DOHH2 (cell line): ENCODE data around the gene RHOD.

Experiments used
- H3F3A ChIP-seq: fragments of 200-600 bp; sonication (generic), shearing (Covaris generic); 2 replicates; pipeline ENCODE4 v1.6.0; 2016; ENCODE audit warnings: antibody characterized with exemption, mild to moderate bottlenecking; ENCODE audit not compliant: control insufficient read depth, insufficient read depth
- H3K27ac ChIP-seq: fragments of 200-600 bp; sonication (generic); 2 replicates; pipeline ENCODE4 v1.5.1; 2014; ENCODE audit warnings: low read depth, mild to moderate bottlenecking, low read length, moderate library complexity
- H3K27me3 ChIP-seq: fragments of 200-600 bp; sonication (generic); 2 replicates; pipeline ENCODE4 v1.6.1; 2014; ENCODE audit warnings: mild to moderate bottlenecking, low read length, mixed read lengths; ENCODE audit not compliant: control insufficient read depth
- H3K36me3 ChIP-seq: fragments of 200-600 bp; sonication (generic); 2 replicates; pipeline ENCODE4 v1.6.1; 2014; ENCODE audit warnings: mild to moderate bottlenecking, low read length, moderate library complexity, mixed read lengths; ENCODE audit not compliant: control insufficient read depth
- H3K4me1 ChIP-seq: fragments of 200-600 bp; sonication (generic); 2 replicates; pipeline ENCODE4 v1.6.1; 2014; ENCODE audit warnings: mild to moderate bottlenecking, low read length, mixed read lengths; ENCODE audit not compliant: control insufficient read depth
- H3K4me2 ChIP-seq: fragments of 200-600 bp; sonication (generic); 2 replicates; pipeline ENCODE4 v1.6.0; 2014; ENCODE audit warnings: mild to moderate bottlenecking, low read length, moderate library complexity
- H3K4me3 ChIP-seq: fragments of 200-600 bp; sonication (generic); 2 replicates; pipeline ENCODE4 v1.5.1; 2014; ENCODE audit warnings: mild to moderate bottlenecking, low read length, mixed read lengths
- H3K79me2 ChIP-seq: fragments of 200-600 bp; sonication (generic); 2 replicates; pipeline ENCODE4 v1.6.1; 2014; ENCODE audit warnings: mild to moderate bottlenecking, low read length, mixed read lengths; ENCODE audit not compliant: control insufficient read depth
- H3K9me2 ChIP-seq: fragments of 200-600 bp; sonication (generic); replicated peaks from 2 replicates; pipeline ENCODE4 v1.6.1; 2014; ENCODE audit warnings: mild to moderate bottlenecking, low read length, mixed read lengths; ENCODE audit not compliant: control insufficient read depth
- H3K9me3 ChIP-seq: fragments of 200-600 bp; sonication (generic); 2 replicates; pipeline ENCODE4 v1.6.1; 2014; ENCODE audit warnings: antibody characterized with exemption, low read length, mixed read lengths; ENCODE audit not compliant: control insufficient read depth, insufficient read depth
- H4K20me1 ChIP-seq: fragments of 200-600 bp; sonication (generic); 2 replicates; pipeline ENCODE4 v1.6.0; 2014; ENCODE audit warnings: low read depth, mild to moderate bottlenecking, antibody characterized with exemption, low read length, moderate library complexity; ENCODE audit not compliant: control insufficient read depth, insufficient read depth
- EZH2phosphoT487 ChIP-seq: fragments of 200-600 bp; sonication (generic); IDR thresholded peaks from 2 replicates; pipeline ENCODE4 v1.6.1; 2017; ENCODE audit warnings: borderline replicate concordance, mild to moderate bottlenecking, antibody characterized with exemption, low read length, moderate library complexity, mixed read lengths
- TF ChIP-seq, protein P1 (sequence below): fragments of 200-600 bp; sonication (generic); IDR thresholded peaks from one replicate; pipeline ENCODE4 v1.5.1; 2014; ENCODE audit warnings: antibody characterized with exemption, mild to moderate bottlenecking, low read depth, low read length; ENCODE audit not compliant: poor library complexity, severe bottlenecking

RHOD gene

GRCh38 chr11:67085617-67086016, 29.0 kb downstream of the RHOD start:
- Histone ChIP-seq H3F3A (no peaks in the 10 kb centered on the region), H3K27me3 (peaks cover 5% of the 10 kb centered on the region), H3K36me3 (no peaks in the 10 kb centered on the region), H4K20me1 (no peaks in the 10 kb centered on the region), H3K9me2 (no peaks in the 10 kb centered on the region), H3K27ac (no peak overlapping the region), H3K4me2 (no peak overlapping the region), H3K9me3 (no peaks in the 10 kb centered on the region), H3K4me1 (peaks cover 16% of the 10 kb centered on the region), H3K79me2 (no peaks in the 10 kb centered on the region), H3K4me3 (no peak overlapping the region)
- TF ChIP-seq EZH2phosphoT487 = no peak
- TF ChIP-seq, protein P1, sequence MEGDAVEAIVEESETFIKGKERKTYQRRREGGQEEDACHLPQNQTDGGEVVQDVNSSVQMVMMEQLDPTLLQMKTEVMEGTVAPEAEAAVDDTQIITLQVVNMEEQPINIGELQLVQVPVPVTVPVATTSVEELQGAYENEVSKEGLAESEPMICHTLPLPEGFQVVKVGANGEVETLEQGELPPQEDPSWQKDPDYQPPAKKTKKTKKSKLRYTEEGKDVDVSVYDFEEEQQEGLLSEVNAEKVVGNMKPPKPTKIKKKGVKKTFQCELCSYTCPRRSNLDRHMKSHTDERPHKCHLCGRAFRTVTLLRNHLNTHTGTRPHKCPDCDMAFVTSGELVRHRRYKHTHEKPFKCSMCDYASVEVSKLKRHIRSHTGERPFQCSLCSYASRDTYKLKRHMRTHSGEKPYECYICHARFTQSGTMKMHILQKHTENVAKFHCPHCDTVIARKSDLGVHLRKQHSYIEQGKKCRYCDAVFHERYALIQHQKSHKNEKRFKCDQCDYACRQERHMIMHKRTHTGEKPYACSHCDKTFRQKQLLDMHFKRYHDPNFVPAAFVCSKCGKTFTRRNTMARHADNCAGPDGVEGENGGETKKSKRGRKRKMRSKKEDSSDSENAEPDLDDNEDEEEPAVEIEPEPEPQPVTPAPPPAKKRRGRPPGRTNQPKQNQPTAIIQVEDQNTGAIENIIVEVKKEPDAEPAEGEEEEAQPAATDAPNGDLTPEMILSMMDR = no peak

- Histone ChIP-seq H3K4me1 (peaks cover 17% of the 10 kb centered on the region), H4K20me1 (no peaks in the 10 kb centered on the region), H3K79me2 (no peaks in the 10 kb centered on the region), H3F3A (no peaks in the 10 kb centered on the region), H3K4me3 (no peak overlapping the region), H3K9me2 (no peaks in the 10 kb centered on the region), H3K27me3 (0 out of 2 replicates have a peak, but pooled peaks cover 5% of the 10 kb centered on the region), H3K36me3 (no peaks in the 10 kb centered on the region), H3K9me3 (no peaks in the 10 kb centered on the region), H3K27ac (no peak overlapping the region), H3K4me2 (no peak overlapping the region)
- TF ChIP-seq, protein P1 = no peak
- TF ChIP-seq EZH2phosphoT487 = no peak
Measured at GRCh38 chr11:67090717-67091116, 34.1 kb downstream of the RHOD start.

DNA sequence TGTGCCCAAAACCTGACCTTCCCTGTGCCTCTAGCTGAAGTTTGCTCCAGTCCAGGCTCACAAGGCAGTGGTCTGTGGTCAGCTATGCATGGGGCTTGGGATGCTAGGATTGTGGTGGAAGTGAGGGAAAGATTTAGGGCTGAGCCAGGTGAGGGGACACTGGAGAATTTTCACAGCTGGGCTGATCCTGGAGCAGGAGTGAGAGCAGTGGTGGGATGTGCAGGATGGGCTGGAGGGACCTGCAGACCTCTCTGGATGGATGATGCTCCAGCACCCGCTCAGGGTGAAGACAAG, 38.5 kb downstream of the RHOD start:
- 0 out of 2 replicates have a peak, but pooled peaks cover 5% of the 10 kb centered on the region for H3K27me3 ChIP-seq
- H3K9me2 ChIP-seq = no peaks in the 10 kb centered on the region
- H3K4me1 ChIP-seq = peaks cover 29% of the 10 kb centered on the region
- H3K4me2 ChIP-seq = no peak overlapping the region
- H3K4me3 ChIP-seq = no peak overlapping the region
- no peak for TF ChIP-seq EZH2phosphoT487
- TF ChIP-seq, protein P1 = peak; percentile 14
- H3F3A ChIP-seq = no peaks in the 10 kb centered on the region
- H3K36me3 ChIP-seq = no peaks in the 10 kb centered on the region
- no peak overlapping the region for H3K27ac ChIP-seq
- H3K79me2 ChIP-seq = no peaks in the 10 kb centered on the region
- no peaks in the 10 kb centered on the region for H3K9me3 ChIP-seq
- no peaks in the 10 kb centered on the region for H4K20me1 ChIP-seq
